Measurements from ENCODE around the gene GAS2.

Gene GAS2

GRCh38 chr11:22797047-22797446 lies 130.6 kb downstream of the GAS2 start:
- no peak for DNase-seq

- no peak for DNase-seq
Observed at GRCh38 chr11:22798901-22799300, 132.5 kb downstream of the GAS2 start.

- DNase-seq = no peak
Observed at GRCh38 chr11:22800482-22800881, 134.1 kb downstream of the GAS2 start.

- DNase-seq = no peak
Observed at GRCh38 chr11:22802861-22803260, 136.4 kb downstream of the GAS2 start.

- DNase-seq = no peak
Observed at GRCh38 chr11:22807391-22807790, 141.0 kb downstream of the GAS2 start.

GRCh38 chr11:22807855-22808570 lies 141.6 kb downstream of the GAS2 start:
- no peak for DNase-seq

GRCh38 chr11:22808571-22809197 lies 142.3 kb downstream of the GAS2 start:
- no peak for DNase-seq

GRCh38 chr11:22809893-22810292 lies 143.5 kb downstream of the GAS2 start:
- no peak for DNase-seq

- DNase-seq = no peak
Observed at GRCh38 chr11:22822203-22822602, 155.8 kb downstream of the GAS2 start.

- DNase-seq = peak; percentile 59
Observed at GRCh38 chr11:22828373-22828772, 162.0 kb downstream of the GAS2 start.

- DNase-seq = peak; percentile 95
Observed at GRCh38 chr11:22829231-22830081, 163.0 kb downstream of the GAS2 start, which contains the start of gene SVIP. Gene SVIP (minus strand): TSS chr11:22829801. CDS start chr11:22829748, 53 bp downstream.

GRCh38 chr11:22830082-22830414 lies 163.6 kb downstream of the GAS2 start:
- DNase-seq = no peak

GRCh38 chr11:22832315-22833015 lies 166.1 kb downstream of the GAS2 start:
- DNase-seq = no peak

GRCh38 chr11:22846726-22847125 lies 180.3 kb downstream of the GAS2 start:
- DNase-seq = no peak

- DNase-seq = no peak
Observed at GRCh38 chr11:22851477-22851876, 185.1 kb downstream of the GAS2 start.

- DNase-seq = no peak
Observed at GRCh38 chr11:22859756-22860155, 193.3 kb downstream of the GAS2 start.

- DNase-seq = no peak
Observed at GRCh38 chr11:22860241-22860640, 193.8 kb downstream of the GAS2 start, which contains the start of gene CCDC179. Gene CCDC179 (minus strand): TSS chr11:22860474. CDS start chr11:22860421, 53 bp downstream.

Data from NCI-H526 treated with DMSO at 0.1 percent for 48 hours (cell line).